EL (cell line): ENCODE results near the gene VWC2L.

Experiments used
- DNase-seq: peaks from one replicate; pipeline ENCODE4 v3.0.0-alpha.2; 2016

Gene VWC2L

DNA sequence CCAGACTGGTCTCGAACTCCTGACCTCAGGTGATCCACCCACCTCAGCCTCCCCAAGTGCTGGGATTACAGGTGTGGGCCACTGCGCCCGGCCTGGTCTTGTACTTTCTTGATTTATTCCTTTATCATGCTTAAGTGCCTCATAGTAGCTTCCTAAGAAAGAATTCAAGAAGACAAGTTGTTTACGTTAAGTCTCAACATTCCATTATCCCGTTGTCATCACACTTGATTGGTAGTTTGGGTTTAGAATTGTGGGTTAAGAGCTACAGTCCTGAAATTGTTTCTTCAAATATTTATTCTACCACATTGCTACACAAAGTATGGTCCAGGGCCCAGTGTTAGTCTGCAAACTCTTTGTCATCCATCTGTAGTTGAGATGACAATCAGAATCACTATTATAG is 194.0 kb downstream of the VWC2L start:
- peak; percentile 86 for DNase-seq

- peak; percentile 32 for DNase-seq
These were observed 196.2 kb downstream of the VWC2L start for GRCh38 chr2:214607051-214607450.

DNA sequence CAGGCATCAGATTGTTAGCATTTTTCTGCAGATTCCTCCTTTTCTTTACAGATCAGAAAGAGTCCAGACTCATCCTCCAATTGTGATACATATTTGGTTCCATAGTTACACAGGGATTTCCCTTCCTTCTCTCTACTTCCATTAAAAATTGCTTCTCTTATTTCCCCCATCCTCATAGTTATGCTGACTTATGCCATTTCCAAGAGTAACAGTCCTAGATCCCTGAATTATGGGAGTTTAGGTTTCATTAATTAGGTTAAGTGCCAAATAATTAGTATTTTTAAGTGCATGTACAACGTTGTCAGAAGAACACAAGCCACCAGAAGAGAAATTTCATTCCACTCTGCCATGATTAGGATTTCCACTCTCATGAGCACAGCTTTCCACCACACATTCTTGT is 200.2 kb downstream of the VWC2L start:
- no peak for DNase-seq

DNA sequence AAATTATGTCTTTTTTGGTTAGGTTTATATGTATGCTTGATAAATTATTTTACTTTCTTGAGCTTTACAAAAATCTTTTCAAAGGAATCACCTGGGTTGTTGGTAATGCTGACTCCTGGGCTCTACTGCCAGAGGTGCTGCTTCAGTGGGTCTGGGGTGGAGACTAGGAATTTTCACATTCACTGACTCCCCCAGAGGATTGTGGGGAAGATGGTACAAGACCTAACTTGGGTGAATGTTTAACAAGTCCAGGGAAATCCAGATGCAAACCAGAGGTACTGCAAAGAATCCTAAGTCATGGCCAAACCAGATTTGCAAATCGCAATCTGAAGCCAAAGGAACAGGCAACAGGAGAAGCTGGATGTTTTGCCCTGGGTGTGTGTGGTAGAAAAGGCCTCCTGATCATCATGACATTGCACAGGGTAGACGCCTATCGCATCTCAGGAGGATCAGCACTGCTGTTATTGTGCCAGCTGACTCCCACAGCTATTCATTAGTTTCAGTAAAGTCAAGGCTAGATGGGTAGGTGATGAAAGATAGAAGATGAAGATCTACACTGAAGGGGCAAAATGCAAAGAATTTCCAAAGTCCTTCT is 213.4 kb downstream of the VWC2L start:
- no peak for DNase-seq

DNA sequence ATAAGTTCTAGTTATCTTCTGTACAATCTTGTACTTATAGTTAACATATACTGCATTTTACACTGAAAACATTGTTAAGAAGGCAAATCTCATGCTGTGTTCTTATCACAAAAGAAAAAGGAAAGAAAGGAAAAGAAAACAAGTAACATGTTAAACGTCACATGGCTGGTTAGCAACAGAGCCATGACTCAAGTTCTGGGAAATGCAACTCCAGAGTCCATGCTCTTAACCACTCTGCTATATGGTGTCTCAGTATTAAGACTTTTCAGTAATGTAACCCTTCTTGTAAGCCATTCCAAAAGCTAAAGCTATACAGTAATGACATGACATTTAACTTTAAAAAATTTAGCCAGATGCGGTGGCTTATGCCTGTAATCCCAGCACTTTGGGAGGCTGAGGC is 217.2 kb downstream of the VWC2L start:
- no peak for DNase-seq
